PC-3 (cell line): ENCODE measurements around the gene ABHD2.

Experiments
- EZH2 ChIP-seq: fragments of 300-600 bp; sonication (generic); IDR thresholded peaks from one replicate; pipeline ENCODE4 v1.6.1; 2017; ENCODE audit warnings: antibody characterized with exemption, mild to moderate bottlenecking, low read length; ENCODE audit not compliant: unreplicated experiment
- EZH2phosphoT487 ChIP-seq: fragments of 300-600 bp; sonication (generic); IDR thresholded peaks from 2 replicates; pipeline ENCODE4 v1.6.1; 2018; ENCODE audit warnings: mild to moderate bottlenecking, antibody characterized with exemption, low read length, borderline replicate concordance
- TF ChIP-seq, protein P1 (sequence below): fragments of 300-600 bp; sonication (generic); conservative IDR thresholded peaks from 2 replicates; pipeline ENCODE4 v1.5.1; 2017; ENCODE audit warnings: antibody characterized with exemption, low read depth, mild to moderate bottlenecking, low read length

- TF ChIP-seq, protein P1, sequence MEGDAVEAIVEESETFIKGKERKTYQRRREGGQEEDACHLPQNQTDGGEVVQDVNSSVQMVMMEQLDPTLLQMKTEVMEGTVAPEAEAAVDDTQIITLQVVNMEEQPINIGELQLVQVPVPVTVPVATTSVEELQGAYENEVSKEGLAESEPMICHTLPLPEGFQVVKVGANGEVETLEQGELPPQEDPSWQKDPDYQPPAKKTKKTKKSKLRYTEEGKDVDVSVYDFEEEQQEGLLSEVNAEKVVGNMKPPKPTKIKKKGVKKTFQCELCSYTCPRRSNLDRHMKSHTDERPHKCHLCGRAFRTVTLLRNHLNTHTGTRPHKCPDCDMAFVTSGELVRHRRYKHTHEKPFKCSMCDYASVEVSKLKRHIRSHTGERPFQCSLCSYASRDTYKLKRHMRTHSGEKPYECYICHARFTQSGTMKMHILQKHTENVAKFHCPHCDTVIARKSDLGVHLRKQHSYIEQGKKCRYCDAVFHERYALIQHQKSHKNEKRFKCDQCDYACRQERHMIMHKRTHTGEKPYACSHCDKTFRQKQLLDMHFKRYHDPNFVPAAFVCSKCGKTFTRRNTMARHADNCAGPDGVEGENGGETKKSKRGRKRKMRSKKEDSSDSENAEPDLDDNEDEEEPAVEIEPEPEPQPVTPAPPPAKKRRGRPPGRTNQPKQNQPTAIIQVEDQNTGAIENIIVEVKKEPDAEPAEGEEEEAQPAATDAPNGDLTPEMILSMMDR = peak; percentile 98
- TF ChIP-seq EZH2phosphoT487 = no peak
- TF ChIP-seq EZH2 = no peak
These were observed 30.6 kb upstream of the ABHD2 start for GRCh38 chr15:89057506-89058133.
